HG03025 (cell line): ENCODE data around the gene PTPRE.

Experiments used
- ATAC-seq: cut with Tn5 transposase; IDR thresholded peaks from one replicate; pipeline ENCODE4 v1.9.1; 2021; ENCODE audit warnings: mild to moderate bottlenecking, moderate library complexity; ENCODE audit not compliant: unreplicated experiment, low FRiP score

Gene PTPRE

GRCh38 chr10:127923646-127924045, 16.7 kb downstream of the PTPRE start:
- no peak for ATAC-seq

DNA sequence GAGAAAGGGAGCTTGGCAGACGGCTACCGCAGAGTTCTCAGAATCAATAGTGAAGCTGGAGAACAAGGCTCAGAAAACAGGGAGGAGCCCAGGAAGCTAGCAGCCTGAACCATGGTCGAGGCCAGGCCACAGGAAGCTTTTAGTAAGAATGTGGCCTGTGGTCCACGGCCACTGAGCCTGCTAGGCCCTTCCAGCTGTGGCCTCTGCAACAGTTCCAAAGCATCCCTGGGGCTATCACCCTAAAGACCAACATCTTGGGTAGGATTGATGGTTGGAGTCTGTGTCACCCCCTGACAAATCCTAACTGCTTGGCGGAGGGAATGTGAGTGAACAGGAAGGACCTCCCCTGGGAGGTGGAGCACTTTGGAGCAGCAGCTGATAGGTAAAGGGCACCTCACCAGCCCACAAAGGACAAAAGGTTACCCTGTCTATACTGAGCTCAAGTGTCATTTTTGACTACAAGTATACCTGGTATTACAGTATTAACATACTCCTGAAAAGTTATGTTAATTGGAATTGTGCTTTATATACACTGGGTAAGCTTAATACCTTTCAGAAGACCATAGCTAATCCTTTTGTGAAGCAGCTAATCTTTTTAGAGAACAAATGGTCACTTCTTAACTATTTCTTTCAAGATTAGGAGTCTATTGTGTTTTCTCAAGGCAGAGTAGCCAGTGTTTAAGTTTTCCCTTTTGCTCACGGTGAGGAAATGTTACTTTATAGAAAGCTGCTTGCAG, 18.7 kb downstream of the PTPRE start:
- no peak for ATAC-seq

GRCh38 chr10:127926455-127926854, 19.6 kb downstream of the PTPRE start:
- ATAC-seq, result no peak

GRCh38 chr10:127928021-127928806, 21.3 kb downstream of the PTPRE start:
- ATAC-seq, result no peak

- no peak for ATAC-seq
Observed at GRCh38 chr10:127932521-127933270, 25.8 kb downstream of the PTPRE start.

DNA sequence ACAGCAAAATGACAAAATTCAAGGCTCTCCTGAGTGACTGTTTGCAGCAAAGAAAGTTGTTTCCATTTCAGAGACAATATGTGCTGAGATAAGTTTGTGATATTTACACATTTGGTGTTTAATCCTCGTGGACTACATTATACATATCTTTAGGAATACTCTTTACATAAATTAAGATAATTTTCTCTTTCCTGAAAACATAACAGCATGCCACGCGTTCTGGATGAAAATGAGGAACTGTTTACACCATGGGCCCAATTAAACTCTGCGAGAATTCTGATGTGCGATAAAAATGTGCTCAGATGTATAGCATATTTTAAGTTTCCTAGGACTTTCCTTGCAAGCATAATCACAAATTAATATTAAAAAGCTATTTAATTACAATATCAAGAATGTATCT, 26.4 kb downstream of the PTPRE start:
- ATAC-seq, result no peak

DNA sequence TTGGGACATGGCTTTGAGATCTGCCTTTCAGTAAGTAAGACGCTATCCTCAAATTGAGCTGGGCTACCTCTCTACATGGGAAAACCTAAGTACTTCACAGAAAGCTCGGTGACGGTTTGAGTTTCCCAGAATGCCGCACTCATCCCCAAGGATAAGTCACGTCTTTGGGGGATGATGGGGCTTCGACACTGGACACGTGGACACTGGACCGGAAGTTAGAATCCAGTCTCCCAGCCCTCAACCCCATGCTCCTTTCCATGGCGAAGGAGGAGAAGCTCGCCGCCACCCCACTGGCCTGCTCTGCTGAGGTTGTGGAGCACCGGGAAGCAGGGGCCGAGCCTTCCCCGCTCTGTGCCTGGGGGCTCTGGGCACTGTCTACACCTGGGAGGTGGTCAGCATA, 27.5 kb downstream of the PTPRE start:
- no peak for ATAC-seq

GRCh38 chr10:127935071-127935561, 28.2 kb downstream of the PTPRE start:
- ATAC-seq, result no peak

DNA sequence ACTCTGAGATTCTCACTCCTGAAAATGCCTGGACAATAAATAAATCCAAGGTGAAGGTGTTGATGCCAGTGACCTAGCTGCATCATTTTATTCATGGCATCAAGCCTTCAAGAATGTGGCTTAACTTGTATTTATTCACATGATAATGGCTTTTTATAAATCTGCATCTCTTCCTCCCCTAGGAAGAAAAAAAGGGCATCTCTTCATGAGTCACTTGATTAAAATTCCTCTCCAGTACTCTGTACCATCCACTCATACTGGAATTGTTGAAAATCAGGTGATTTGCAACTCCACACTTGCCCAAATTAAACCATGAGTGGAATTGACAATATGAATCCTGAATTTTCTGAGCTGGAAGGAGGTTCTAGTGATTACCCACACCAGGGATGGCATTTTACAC, 30.2 kb downstream of the PTPRE start:
- no peak for ATAC-seq

GRCh38 chr10:127937915-127938463, 31.1 kb downstream of the PTPRE start:
- no peak for ATAC-seq

- ATAC-seq, result no peak
Observed at GRCh38 chr10:127939786-127940330, 33.0 kb downstream of the PTPRE start.

GRCh38 chr10:127940866-127941640, 34.1 kb downstream of the PTPRE start:
- ATAC-seq, result no peak

DNA sequence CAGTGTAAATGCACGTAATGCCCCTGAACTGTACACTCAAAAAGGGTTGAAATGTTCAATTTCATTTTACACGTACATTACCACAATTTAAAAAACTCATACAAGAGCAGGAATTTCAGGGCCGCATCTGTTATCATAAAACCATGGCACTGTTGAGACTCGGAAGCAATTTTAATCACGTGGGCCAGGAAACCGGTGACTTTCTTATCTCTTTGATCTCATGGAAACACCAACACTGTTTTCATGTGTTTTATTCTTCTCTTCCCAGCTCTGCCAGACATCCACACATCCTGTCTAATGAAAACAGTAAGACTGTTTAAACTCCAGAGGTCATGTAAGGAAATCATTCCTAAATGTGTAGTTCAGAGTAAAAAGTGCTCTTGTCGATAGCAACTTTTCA, 35.9 kb downstream of the PTPRE start:
- no peak for ATAC-seq

GRCh38 chr10:127943336-127943910, 36.5 kb downstream of the PTPRE start:
- no peak for ATAC-seq

DNA sequence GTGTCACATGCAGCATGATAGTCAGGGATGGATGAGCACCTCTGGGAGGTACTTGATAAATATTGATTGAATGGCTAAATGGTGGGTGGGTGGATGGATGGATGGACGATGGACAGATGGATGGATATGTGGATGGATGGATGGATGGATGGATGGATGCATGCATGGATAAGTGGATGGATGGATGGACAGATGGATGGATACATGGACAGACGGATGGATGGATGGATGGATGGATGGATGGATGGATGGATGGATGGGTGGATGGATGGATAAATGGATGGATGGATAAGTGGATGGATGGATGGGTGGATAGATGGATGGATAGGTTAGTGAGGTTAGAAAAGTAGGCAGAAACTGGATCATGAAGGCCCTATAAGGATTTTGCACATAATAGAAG, 37.4 kb downstream of the PTPRE start:
- no peak for ATAC-seq

- no peak for ATAC-seq
Observed at GRCh38 chr10:127945341-127945758, 38.4 kb downstream of the PTPRE start.

DNA sequence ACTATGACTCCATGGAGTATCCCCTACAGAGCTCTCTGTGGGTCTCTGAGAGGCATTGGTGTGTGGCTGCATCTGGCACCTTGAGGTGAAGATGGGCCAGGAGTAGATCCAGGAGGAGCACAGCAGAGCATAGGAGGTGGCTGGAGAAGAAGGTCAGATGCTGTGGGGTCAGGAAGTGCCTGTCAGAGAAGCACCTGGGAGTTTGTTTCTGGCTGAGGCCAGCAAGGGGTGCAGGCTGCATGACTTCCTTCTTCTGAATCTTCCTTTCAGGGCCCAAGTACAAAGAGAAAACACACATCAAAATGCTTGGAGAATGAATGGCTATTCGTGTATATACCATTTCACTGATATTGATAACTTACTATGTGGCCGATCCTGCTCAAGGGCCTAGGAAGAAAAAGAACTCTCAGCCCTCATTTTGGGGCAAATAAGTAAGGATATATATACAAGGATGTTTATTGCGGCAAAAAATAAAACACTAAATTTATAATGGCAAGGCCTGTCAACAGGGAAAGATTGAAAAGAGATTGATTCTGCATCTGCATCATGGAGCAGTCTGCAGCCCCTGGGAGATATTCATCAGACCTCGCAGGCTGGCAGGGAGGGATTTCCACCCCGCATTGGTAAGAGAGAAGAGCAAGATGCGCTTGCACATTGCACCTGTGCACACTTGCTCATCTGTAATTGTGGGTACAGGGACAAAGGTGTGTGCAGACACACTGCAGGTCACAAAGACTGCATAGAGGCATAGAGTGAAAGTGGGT, 39.2 kb downstream of the PTPRE start:
- no peak for ATAC-seq

GRCh38 chr10:127947211-127947610, 40.3 kb downstream of the PTPRE start:
- ATAC-seq, result no peak

GRCh38 chr10:127948791-127949190, 41.9 kb downstream of the PTPRE start:
- ATAC-seq, result no peak
